ENCODE data around the gene SREBF2.
A peak's percentile ranks its signal among the peaks of the same experiment; 100 is the strongest.

The SREBF2 gene

GRCh38 chr22:41907436-41908401 is 74.8 kb downstream of the SREBF2 start:
- Histone ChIP-seq H3K27me3 (replicated peaks; ENCODE audit: control insufficient read depth, insufficient read depth, low read length) (no peaks in the 10 kb centered on the region), H3K36me3 (ENCODE audit: control insufficient read depth, insufficient read depth, low read length) (peaks cover 29% of the 10 kb centered on the region), H3K4me3 (replicated peaks; ENCODE audit: low read depth, low read length) (no peak overlapping the region)
- no peak for TF ChIP-seq CTCF (IDR thresholded peaks at IDR 0.05; ENCODE audit: insufficient read depth, low read length, poor library complexity, severe bottlenecking)
- DNase-seq (ENCODE audit: extremely low read depth, insufficient read length): peak; percentile 19

GRCh38 chr22:41908411-41909309 is 75.8 kb downstream of the SREBF2 start:
- Histone ChIP-seq H3K27me3 (replicated peaks; ENCODE audit: control insufficient read depth, insufficient read depth, low read length) (peaks cover 2% of the 10 kb centered on the region; the same call in 1 of the 2 replicates), H3K36me3 (ENCODE audit: control insufficient read depth, insufficient read depth, low read length) (peaks cover 26% of the 10 kb centered on the region), H3K4me3 (replicated peaks; ENCODE audit: low read depth, low read length) (no peak overlapping the region)
- peak; percentile 25 for DNase-seq (ENCODE audit: extremely low read depth, insufficient read length)
- TF ChIP-seq CTCF (IDR thresholded peaks at IDR 0.05; ENCODE audit: insufficient read depth, low read length, poor library complexity, severe bottlenecking): no peak

GRCh38 chr22:41909310-41910049 is 76.6 kb downstream of the SREBF2 start:
- DNase-seq (ENCODE audit: extremely low read depth, insufficient read length): peak; percentile 41
- TF ChIP-seq CTCF (IDR thresholded peaks at IDR 0.05; ENCODE audit: insufficient read depth, low read length, poor library complexity, severe bottlenecking): no peak
- H3K4me3 ChIP-seq (replicated peaks; ENCODE audit: low read depth, low read length): no peak overlapping the region
- H3K27me3 ChIP-seq (replicated peaks; ENCODE audit: control insufficient read depth, insufficient read depth, low read length): peaks cover 2% of the 10 kb centered on the region; the same call in 1 of the 2 replicates
- peaks cover 24% of the 10 kb centered on the region for H3K36me3 ChIP-seq (ENCODE audit: control insufficient read depth, insufficient read depth, low read length)

GRCh38 chr22:41910050-41911000 is 77.4 kb downstream of the SREBF2 start:
- TF ChIP-seq CTCF (IDR thresholded peaks at IDR 0.05; ENCODE audit: insufficient read depth, low read length, poor library complexity, severe bottlenecking): no peak
- Histone ChIP-seq H3K27me3 (replicated peaks; ENCODE audit: control insufficient read depth, insufficient read depth, low read length) (peaks cover 2% of the 10 kb centered on the region; the same call in 1 of the 2 replicates), H3K36me3 (ENCODE audit: control insufficient read depth, insufficient read depth, low read length) (peaks cover 17% of the 10 kb centered on the region), H3K4me3 (replicated peaks; ENCODE audit: low read depth, low read length) (no peak overlapping the region; the same call in 1 of the 2 replicates)
- peak; percentile 25 for DNase-seq (ENCODE audit: extremely low read depth, insufficient read length)

Data from GM06990 (cell line).